NOMO-1 (cell line): ENCODE results near the gene FLRT1.

Source experiments
- DNase-seq, 2 experiments: peaks; one replicate each; lab custom pipeline; 2025; ENCODE audit not compliant: unreplicated experiment in 2 of 2; lab: John Stamatoyannopoulos, UW

Gene FLRT1

GRCh38 chr11:64084146-64084950, 48.6 kb downstream of the FLRT1 start:
- no peak for DNase-seq

- DNase-seq, result no peak
Measured at GRCh38 chr11:64084951-64085710, 49.4 kb downstream of the FLRT1 start.
